Measurements from ENCODE around the gene EAF1.

EAF1 gene

GRCh38 chr3:15449489-15450224 lies 22.3 kb downstream of the EAF1 start:
- TF ChIP-seq CTCF (IDR thresholded peaks at IDR 0.05; ENCODE audit: low read depth, low read length): no peak
- H3K4me3 ChIP-seq (ENCODE audit: low read depth, low read length): no peak overlapping the region

- H3K4me3 ChIP-seq (ENCODE audit: low read depth, low read length): no peak overlapping the region
- TF ChIP-seq CTCF (IDR thresholded peaks at IDR 0.05; ENCODE audit: low read depth, low read length): no peak
Measured at GRCh38 chr3:15450438-15451215, 23.2 kb downstream of the EAF1 start.

GRCh38 chr3:15451216-15452113 lies 24.1 kb downstream of the EAF1 start:
- no peak for TF ChIP-seq CTCF (IDR thresholded peaks at IDR 0.05; ENCODE audit: low read depth, low read length)

GRCh38 chr3:15452156-15452555 lies 24.8 kb downstream of the EAF1 start:
- no peak overlapping the region for H3K4me3 ChIP-seq (ENCODE audit: low read depth, low read length)
- TF ChIP-seq CTCF (IDR thresholded peaks at IDR 0.05; ENCODE audit: low read depth, low read length): no peak

More at GRCh38 chr3:15451216-15452113, 24.1 kb downstream of the EAF1 start:
- H3K4me3 ChIP-seq (ENCODE audit: low read depth, low read length): no peak overlapping the region

DNA sequence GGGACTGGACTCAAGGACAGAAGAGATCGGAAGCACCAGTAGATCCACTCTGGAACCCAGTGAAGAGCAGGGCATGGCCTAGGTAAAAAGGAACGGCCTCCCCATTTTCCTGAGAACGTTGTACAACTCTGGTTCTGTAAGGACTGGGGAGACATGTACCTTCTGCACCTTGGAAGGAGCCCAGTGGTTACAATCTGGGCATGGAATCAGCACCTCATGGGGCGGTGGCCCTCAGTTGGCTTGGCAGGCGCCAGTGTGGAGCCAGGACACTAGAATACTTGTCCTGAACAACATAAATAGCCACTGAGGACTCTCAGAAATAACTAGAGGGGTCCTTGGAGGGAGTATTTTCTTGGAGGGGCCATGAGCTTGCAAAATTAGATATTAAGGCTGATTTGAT lies 25.6 kb downstream of the EAF1 start:
- no peak for TF ChIP-seq CTCF (IDR thresholded peaks at IDR 0.05; ENCODE audit: low read depth, low read length)
- no peak overlapping the region for H3K4me3 ChIP-seq (ENCODE audit: low read depth, low read length)

- no peak overlapping the region for H3K4me3 ChIP-seq (ENCODE audit: low read depth, low read length)
- no peak for TF ChIP-seq CTCF (IDR thresholded peaks at IDR 0.05; ENCODE audit: low read depth, low read length)
Measured at GRCh38 chr3:15453501-15453900, 26.1 kb downstream of the EAF1 start.

Data from WI38 (cell line).